ENCODE results near the gene DPP9. TPM values are rescaled to one million over a fixed set of nuclear protein-coding genes. Genes with fewer than 3 reads are reported as not detected.

Gene DPP9
- total and polyA plus RNA-seq, 2 donors (not counting 1 experiment from before 2014, with no cell fraction given): 3.6 to 27.1 TPM

GRCh38 chr19:4657835-4658234, 65.8 kb downstream of the DPP9 start:
- Histone ChIP-seq H3K27me3 (ENCODE audit: control insufficient read depth, insufficient read depth, low read length) (no peaks in the 10 kb centered on the region), H3K9ac (ENCODE audit: insufficient read depth, low read length) (no peak overlapping the region), H3K9me3 (ENCODE audit: control insufficient read depth, insufficient read depth, low read depth, low read length) (no peaks in the 10 kb centered on the region), H3K36me3 (ENCODE audit: control insufficient read depth, insufficient read depth, low read length) (peaks cover 25% of the 10 kb centered on the region), H3K4me2 (ENCODE audit: extremely low read depth, insufficient read depth, low read length) (no peak overlapping the region), H2AFZ (ENCODE audit: low read length) (no peak overlapping the region), H4K20me1 (ENCODE audit: control insufficient read depth, extremely low read depth, insufficient read depth, low read length) (no peaks in the 10 kb centered on the region), H3K4me1 (ENCODE audit: control insufficient read depth, extremely low read depth, insufficient read depth, low read length) (no peaks in the 10 kb centered on the region), H3K27ac (ENCODE audit: insufficient read depth, low read length) (no peak overlapping the region), H3K4me3 (replicated peaks in 1 of 4; ENCODE audit: control extremely low read depth in 1 of 4, insufficient read depth in 1 of 4, low read depth in 3 of 4, low read length in 4 of 4) (no peak overlapping the region), H3K79me2 (ENCODE audit: control insufficient read depth, insufficient read depth, low read length) (no peaks in the 10 kb centered on the region)
- no peak for DNase-seq (ENCODE audit: low read depth in 2 of 2)
- TF ChIP-seq CTCF (conservative IDR thresholded peaks at IDR 0.05 in 1 of 2, IDR thresholded peaks at IDR 0.05 in 1 of 2; ENCODE audit: low read depth in 1 of 2, low read length in 2 of 2): no peak
- TF ChIP-seq EZH2 (IDR thresholded peaks at IDR 0.05; ENCODE audit: low read length, missing control alignments): no peak

- no peaks in the 10 kb centered on the region for H3K79me2 ChIP-seq (ENCODE audit: control insufficient read depth, insufficient read depth, low read length)
- no peak overlapping the region for H3K27ac ChIP-seq (ENCODE audit: insufficient read depth, low read length)
- no peak overlapping the region for H3K4me3 ChIP-seq (replicated peaks in 1 of 4; ENCODE audit: control extremely low read depth in 1 of 4, insufficient read depth in 1 of 4, low read depth in 3 of 4, low read length in 4 of 4)
- no peaks in the 10 kb centered on the region for H3K27me3 ChIP-seq (ENCODE audit: control insufficient read depth, insufficient read depth, low read length)
- no peaks in the 10 kb centered on the region for H4K20me1 ChIP-seq (ENCODE audit: control insufficient read depth, extremely low read depth, insufficient read depth, low read length)
- no peak overlapping the region for H3K4me2 ChIP-seq (ENCODE audit: extremely low read depth, insufficient read depth, low read length)
- H2AFZ ChIP-seq (ENCODE audit: low read length): no peak overlapping the region
- H3K4me1 ChIP-seq (ENCODE audit: control insufficient read depth, extremely low read depth, insufficient read depth, low read length): no peaks in the 10 kb centered on the region
- DNase-seq (ENCODE audit: low read depth in 2 of 2): no peak
- no peak overlapping the region for H3K9ac ChIP-seq (ENCODE audit: insufficient read depth, low read length)
- H3K9me3 ChIP-seq (ENCODE audit: control insufficient read depth, insufficient read depth, low read depth, low read length): no peaks in the 10 kb centered on the region
- peaks cover 25% of the 10 kb centered on the region for H3K36me3 ChIP-seq (ENCODE audit: control insufficient read depth, insufficient read depth, low read length)
- TF ChIP-seq EZH2 (IDR thresholded peaks at IDR 0.05; ENCODE audit: low read length, missing control alignments) (no peak), CTCF (conservative IDR thresholded peaks at IDR 0.05 in 1 of 2, IDR thresholded peaks at IDR 0.05 in 1 of 2; ENCODE audit: low read depth in 1 of 2, low read length in 2 of 2) (no peak)
Observed at GRCh38 chr19:4657262-4657661, 66.4 kb downstream of the DPP9 start.

- Histone ChIP-seq H3K9me3 (ENCODE audit: control insufficient read depth, insufficient read depth, low read depth, low read length) (no peaks in the 10 kb centered on the region), H2AFZ (ENCODE audit: low read length) (no peak overlapping the region), H3K4me1 (ENCODE audit: control insufficient read depth, extremely low read depth, insufficient read depth, low read length) (no peaks in the 10 kb centered on the region), H4K20me1 (ENCODE audit: control insufficient read depth, extremely low read depth, insufficient read depth, low read length) (no peaks in the 10 kb centered on the region), H3K27ac (ENCODE audit: insufficient read depth, low read length) (no peak overlapping the region), H3K9ac (ENCODE audit: insufficient read depth, low read length) (no peak overlapping the region), H3K27me3 (ENCODE audit: control insufficient read depth, insufficient read depth, low read length) (no peaks in the 10 kb centered on the region), H3K79me2 (ENCODE audit: control insufficient read depth, insufficient read depth, low read length) (no peaks in the 10 kb centered on the region), H3K36me3 (ENCODE audit: control insufficient read depth, insufficient read depth, low read length) (peaks cover 30% of the 10 kb centered on the region), H3K4me2 (ENCODE audit: extremely low read depth, insufficient read depth, low read length) (no peak overlapping the region), H3K4me3 (replicated peaks in 1 of 4; ENCODE audit: control extremely low read depth in 1 of 4, insufficient read depth in 1 of 4, low read depth in 3 of 4, low read length in 4 of 4) (no peak overlapping the region)
- TF ChIP-seq CTCF (conservative IDR thresholded peaks at IDR 0.05 in 1 of 2, IDR thresholded peaks at IDR 0.05 in 1 of 2; ENCODE audit: low read depth in 1 of 2, low read length in 2 of 2) (no peak), EZH2 (IDR thresholded peaks at IDR 0.05; ENCODE audit: low read length, missing control alignments) (no peak)
- no peak for DNase-seq (ENCODE audit: low read depth in 2 of 2)
Observed at GRCh38 chr19:4656102-4656501, 67.5 kb downstream of the DPP9 start.
